ENCODE results near the gene CSF3. TPM values are rescaled to one million over a fixed set of nuclear protein-coding genes. Genes with fewer than 3 reads are reported as not detected.

Gene CSF3
- total and polyA plus RNA-seq, 2 donors (not counting 1 experiment from before 2014, with no cell fraction given): 0.09 TPM; not detected in 1

DNA sequence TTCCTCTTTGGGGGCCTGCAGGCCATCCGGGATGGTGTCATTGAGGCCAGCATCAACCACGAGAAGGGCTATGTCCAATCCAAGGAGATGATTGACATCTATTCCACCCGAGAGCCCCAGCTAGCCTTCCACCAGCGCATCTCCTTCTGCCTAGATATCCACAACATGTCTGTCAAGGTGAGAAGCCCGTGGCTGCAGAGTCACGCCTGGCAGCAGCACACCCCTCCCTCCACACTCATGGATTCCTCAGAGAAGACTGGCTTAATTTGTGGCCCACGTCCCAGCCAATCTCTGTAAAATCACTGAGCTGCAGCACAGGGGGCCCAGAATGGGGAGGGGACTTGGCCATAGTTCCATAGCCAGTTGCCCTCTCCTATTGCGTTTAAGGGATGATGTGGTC is 19.1 kb upstream of the CSF3 start:
- 97% methylated on average over 6 of the region's 8 CpGs for WGBS (ENCODE audit: insufficient coverage)
- H3K27ac Mint-ChIP-seq: no peak overlapping the region
- H3K27me3 ChIP-seq (replicated peaks in 1 of 4; ENCODE audit: control extremely low read depth in 1 of 4, control insufficient read depth in 3 of 4, insufficient read depth in 4 of 4, low read length in 3 of 4): no peaks in the 10 kb centered on the region
- H3K4me1 Mint-ChIP-seq: no peaks in the 10 kb centered on the region
- no peaks in the 10 kb centered on the region for H3K27me3 Mint-ChIP-seq
- no peak overlapping the region for H2AFZ ChIP-seq (ENCODE audit: insufficient read depth, low read depth, low read length, poor library complexity, severe bottlenecking)
- H3K79me2 ChIP-seq (ENCODE audit: control insufficient read depth, insufficient read depth, low read length): no peaks in the 10 kb centered on the region
- ChIA-PET CTCF (interaction anchor here (0.6 to 1.7 kb wide), 5 partner anchors 10 to 321 kb away, joined by 3 to 5 read pairs (median 3); no protein-coding TSS in a partner anchor), POLR2A (interaction anchor here (0.7 kb wide), 1 partner anchor 41 kb away, joined by 3 read pairs; no protein-coding TSS in a partner anchor)
- no peaks in the 10 kb centered on the region for H3K9me3 ChIP-seq (ENCODE audit: control extremely low read depth in 1 of 3, control insufficient read depth in 2 of 3, insufficient read depth in 1 of 3, low read length in 2 of 3)
- H3K4me3 ChIP-seq (ENCODE audit: control extremely low read depth in 1 of 5, extremely low read depth in 1 of 5, insufficient read depth in 1 of 5, low read depth in 2 of 5, low read length in 4 of 5): no peak overlapping the region
- no peaks in the 10 kb centered on the region for H3K9me3 Mint-ChIP-seq (ENCODE audit: insufficient read depth)
- no peak overlapping the region for H3K9ac ChIP-seq (ENCODE audit: low read length)
- ATAC-seq (ENCODE audit: low read depth): no peak
- no peak for DNase-seq
- no peaks in the 10 kb centered on the region for H3K4me1 ChIP-seq (ENCODE audit: control insufficient read depth in 2 of 2, insufficient read depth in 2 of 2, low read length in 2 of 2)
- TF ChIP-seq EZH2 (IDR thresholded peaks at IDR 0.05; ENCODE audit: borderline replicate concordance, insufficient read depth, low read depth, low read length, poor library complexity, severe bottlenecking): no peak
- TF ChIP-seq, protein P1, sequence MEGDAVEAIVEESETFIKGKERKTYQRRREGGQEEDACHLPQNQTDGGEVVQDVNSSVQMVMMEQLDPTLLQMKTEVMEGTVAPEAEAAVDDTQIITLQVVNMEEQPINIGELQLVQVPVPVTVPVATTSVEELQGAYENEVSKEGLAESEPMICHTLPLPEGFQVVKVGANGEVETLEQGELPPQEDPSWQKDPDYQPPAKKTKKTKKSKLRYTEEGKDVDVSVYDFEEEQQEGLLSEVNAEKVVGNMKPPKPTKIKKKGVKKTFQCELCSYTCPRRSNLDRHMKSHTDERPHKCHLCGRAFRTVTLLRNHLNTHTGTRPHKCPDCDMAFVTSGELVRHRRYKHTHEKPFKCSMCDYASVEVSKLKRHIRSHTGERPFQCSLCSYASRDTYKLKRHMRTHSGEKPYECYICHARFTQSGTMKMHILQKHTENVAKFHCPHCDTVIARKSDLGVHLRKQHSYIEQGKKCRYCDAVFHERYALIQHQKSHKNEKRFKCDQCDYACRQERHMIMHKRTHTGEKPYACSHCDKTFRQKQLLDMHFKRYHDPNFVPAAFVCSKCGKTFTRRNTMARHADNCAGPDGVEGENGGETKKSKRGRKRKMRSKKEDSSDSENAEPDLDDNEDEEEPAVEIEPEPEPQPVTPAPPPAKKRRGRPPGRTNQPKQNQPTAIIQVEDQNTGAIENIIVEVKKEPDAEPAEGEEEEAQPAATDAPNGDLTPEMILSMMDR (IDR thresholded peaks at IDR 0.05): no peak
- no peak overlapping the region for H3K4me3 Mint-ChIP-seq
- intact Hi-C loops (cut with micrococcal nuclease): no loop called here
- peaks cover 11% of the 10 kb centered on the region for H4K20me1 ChIP-seq (ENCODE audit: control insufficient read depth, insufficient read depth, low read length, poor library complexity, severe bottlenecking)
- H3K36me3 ChIP-seq (replicated peaks in 1 of 2; ENCODE audit: control extremely low read depth in 1 of 2, control insufficient read depth in 1 of 2, extremely low read depth in 1 of 2, insufficient read depth in 2 of 2, low read length in 1 of 2): peaks cover 2 to 67% of the 10 kb centered on the region in 2 experiments
- no peak overlapping the region for H3K4me2 ChIP-seq (replicated peaks; ENCODE audit: low read depth, low read length, poor library complexity, severe bottlenecking)
- H3K27ac ChIP-seq (ENCODE audit: low read length in 2 of 2): no peak overlapping the region

- no peak overlapping the region for H3K9ac ChIP-seq (ENCODE audit: low read length)
- no peak overlapping the region for H3K27ac ChIP-seq (ENCODE audit: low read length in 2 of 2)
- H3K4me2 ChIP-seq (replicated peaks; ENCODE audit: low read depth, low read length, poor library complexity, severe bottlenecking): no peak overlapping the region
- Mint-ChIP-seq H3K9me3 (ENCODE audit: insufficient read depth) (no peaks in the 10 kb centered on the region), H3K4me3 (no peak overlapping the region), H3K27ac (no peak overlapping the region), H3K27me3 (no peaks in the 10 kb centered on the region), H3K4me1 (no peaks in the 10 kb centered on the region)
- no peaks in the 10 kb centered on the region for H3K4me1 ChIP-seq (ENCODE audit: control insufficient read depth in 2 of 2, insufficient read depth in 2 of 2, low read length in 2 of 2)
- intact Hi-C loops (cut with micrococcal nuclease): no loop called here
- no peaks in the 10 kb centered on the region for H3K79me2 ChIP-seq (ENCODE audit: control insufficient read depth, insufficient read depth, low read length)
- H2AFZ ChIP-seq (ENCODE audit: insufficient read depth, low read depth, low read length, poor library complexity, severe bottlenecking): no peak overlapping the region
- no peak overlapping the region for H3K4me3 ChIP-seq (ENCODE audit: control extremely low read depth in 1 of 5, extremely low read depth in 1 of 5, insufficient read depth in 1 of 5, low read depth in 2 of 5, low read length in 4 of 5)
- 81% methylated on average over 6 of the region's 6 CpGs for WGBS (ENCODE audit: insufficient coverage)
- peaks cover 11% of the 10 kb centered on the region for H4K20me1 ChIP-seq (ENCODE audit: control insufficient read depth, insufficient read depth, low read length, poor library complexity, severe bottlenecking)
- no peak for ATAC-seq (ENCODE audit: low read depth)
- ChIA-PET CTCF (interaction anchor here (1.5 to 1.7 kb wide), 2 partner anchors 10 to 90 kb away, joined by 3 to 5 read pairs; no protein-coding TSS in a partner anchor), POLR2A (no interaction called here)
- TF ChIP-seq, protein P1 (IDR thresholded peaks at IDR 0.05): no peak
- no peak for TF ChIP-seq EZH2 (IDR thresholded peaks at IDR 0.05; ENCODE audit: borderline replicate concordance, insufficient read depth, low read depth, low read length, poor library complexity, severe bottlenecking)
- no peak for DNase-seq
- H3K9me3 ChIP-seq (ENCODE audit: control extremely low read depth in 1 of 3, control insufficient read depth in 2 of 3, insufficient read depth in 1 of 3, low read length in 2 of 3): no peaks in the 10 kb centered on the region
- peaks cover 2 to 62% of the 10 kb centered on the region in 2 experiments for H3K36me3 ChIP-seq (replicated peaks in 1 of 2; ENCODE audit: control extremely low read depth in 1 of 2, control insufficient read depth in 1 of 2, extremely low read depth in 1 of 2, insufficient read depth in 2 of 2, low read length in 1 of 2)
- H3K27me3 ChIP-seq (replicated peaks in 1 of 4; ENCODE audit: control extremely low read depth in 1 of 4, control insufficient read depth in 3 of 4, insufficient read depth in 4 of 4, low read length in 3 of 4): no peaks in the 10 kb centered on the region
Observed at GRCh38 chr17:39996800-39997199, 18.4 kb upstream of the CSF3 start.

All from B cell (primary cell).